ENCODE results near the gene CTTNBP2. TPM values are rescaled to one million over a fixed set of nuclear protein-coding genes. Genes with fewer than 3 reads are reported as not detected.

Gene CTTNBP2
- total RNA-seq, 1 experiment from 2014 or later = 17.6 TPM

- peaks cover 4 to 53% (median 16%) of the 10 kb centered on the region in 3 experiments; a peak in 5 of 7 replicates for H3K36me3 Mint-ChIP-seq (ENCODE audit: insufficient read depth in 1 of 3, low read depth in 3 of 3)
- no peak overlapping the region for H4K91ac ChIP-seq (ENCODE audit: insufficient read length, low read depth, low read length)
- H3K4me1 Mint-ChIP-seq = peaks cover 0 to 4% of the 10 kb centered on the region in 2 experiments; a peak in 2 of 4 replicates
- H2BK20ac ChIP-seq (ENCODE audit: low read depth, low read length, poor library complexity, severe bottlenecking) = no peak overlapping the region
- H3T11ph ChIP-seq (ENCODE audit: low read length) = no peak overlapping the region
- H3K4ac ChIP-seq (ENCODE audit: low read depth, low read length) = no peak overlapping the region
- no peak overlapping the region for H2BK120ac ChIP-seq (ENCODE audit: low read depth, low read length, poor library complexity, severe bottlenecking)
- H3K9me3 Mint-ChIP-seq = no peaks in the 10 kb centered on the region
- no peak overlapping the region for H3K18ac ChIP-seq (ENCODE audit: insufficient read length, low read depth, low read length)
- no peak overlapping the region for H4K5ac ChIP-seq (ENCODE audit: insufficient read length, low read depth, low read length)
- H2AFZ ChIP-seq (ENCODE audit: low read length) = no peak overlapping the region
- H3K79me2 ChIP-seq (ENCODE audit: insufficient read depth, low read length) = no peaks in the 10 kb centered on the region
- TF ChIP-seq CTCF (conservative IDR thresholded peaks at IDR 0.05) = no peak
- no peak overlapping the region for H3K4me3 Mint-ChIP-seq
- H4K8ac ChIP-seq (replicated peaks; ENCODE audit: insufficient read length, low read depth, low read length) = no peak overlapping the region
- H2BK12ac ChIP-seq (ENCODE audit: insufficient read length, low read depth, low read length) = no peak overlapping the region
- H3K4me2 ChIP-seq (ENCODE audit: insufficient read depth, insufficient read length, low read length) = no peak overlapping the region
- no peak overlapping the region for H2BK5ac ChIP-seq (ENCODE audit: insufficient read length, low read length)
- no CpG with 5 or more reads among the region's 5 CpGs for WGBS (ENCODE audit: extremely low coverage, insufficient read length, low lambda C conversion rate)
- no peaks in the 10 kb centered on the region for H3K23me2 ChIP-seq (ENCODE audit: insufficient read length, low read depth, low read length, poor library complexity, severe bottlenecking)
- no peak overlapping the region for H3K23ac ChIP-seq (ENCODE audit: insufficient read length, low read depth, low read length)
- no peaks in the 10 kb centered on the region for H4K20me1 ChIP-seq (ENCODE audit: control insufficient read depth, insufficient read depth, insufficient read length)
- no peak overlapping the region for H3K56ac ChIP-seq (ENCODE audit: insufficient read length, low read depth, low read length)
- H3K14ac ChIP-seq (ENCODE audit: insufficient read depth, low read length) = no peak overlapping the region
- H3K27ac Mint-ChIP-seq = peak overlapping the region in 2 of 3 experiments; percentile 32 to 43; a peak in 1 of 7 replicates
- no peak overlapping the region for H2AK5ac ChIP-seq (ENCODE audit: insufficient read length, low read length)
- H3K27me3 ChIP-seq (ENCODE audit: insufficient read depth, low read length) = no peaks in the 10 kb centered on the region
- H3K9ac ChIP-seq (ENCODE audit: extremely low read depth, insufficient read length, low read length) = no peak overlapping the region
- no peak overlapping the region for H2BK15ac ChIP-seq (ENCODE audit: low read depth, low read length)
- DNase-seq = no peak
- H3K79me1 ChIP-seq (ENCODE audit: insufficient read depth, low read depth, low read length, poor library complexity, severe bottlenecking) = no peaks in the 10 kb centered on the region
- no peaks in the 10 kb centered on the region for H3K4me1 ChIP-seq (ENCODE audit: insufficient read depth, low read length)
- no peaks in the 10 kb centered on the region for H3K9me3 ChIP-seq (ENCODE audit: control insufficient read depth, low read depth, low read length)
- no peak overlapping the region for H3K27ac ChIP-seq (ENCODE audit: insufficient read length, low read depth, low read length)
- no peaks in the 10 kb centered on the region for H3K27me3 Mint-ChIP-seq (ENCODE audit: low read depth)
Observed at GRCh38 chr7:117716707-117717299, 156.4 kb downstream of the CTTNBP2 start.
